CD14-positive monocyte (primary cell): ENCODE measurements around the gene KISS1R. TPM values are rescaled to one million over a fixed set of nuclear protein-coding genes. Genes with fewer than 3 reads are reported as not detected.

ENCODE experiments used
- DNase-seq, 3 donors: peaks; one replicate each; pipeline ENCODE4 v3.0.0-alpha.2; 2011 to 2022
- H2AFZ ChIP-seq: 2 replicates; pipeline ENCODE4 v1.6.0; 2012; ENCODE audit warnings: mild to moderate bottlenecking, low read depth, low read length, inconsistent platforms; ENCODE audit not compliant: insufficient read depth, poor library complexity, severe bottlenecking
- H3K27ac ChIP-seq, 2 donors: 1 replicate in 1 of 2; 2 replicates in 1 of 2; pipeline ENCODE4 v1.5.1; 2012 to 2013; ENCODE audit warnings: low read length in 2 of 2, control low read depth in 1 of 2, inconsistent platforms in 1 of 2, low read depth in 1 of 2, mild to moderate bottlenecking in 1 of 2
- H3K27me3 ChIP-seq, 2 donors: one replicate each; pipeline versions ENCODE4 v1.6.0 to v1.6.1; 2011 to 2013; ENCODE audit warnings: low read length in 2 of 2; ENCODE audit not compliant: control insufficient read depth in 2 of 2, insufficient read depth in 2 of 2
- H3K36me3 ChIP-seq, 2 donors: replicated peaks in 1 of 2; 1 replicate in 1 of 2; 2 replicates in 1 of 2; pipeline versions ENCODE4 v1.5.1 to v1.6.1; 2012 to 2013; ENCODE audit warnings: low read length in 2 of 2, control low read depth in 1 of 2, inconsistent platforms in 1 of 2, mild to moderate bottlenecking in 1 of 2; ENCODE audit not compliant: insufficient read depth in 2 of 2, control insufficient read depth in 1 of 2
- H3K4me1 ChIP-seq, 2 donors: 1 replicate in 1 of 2; 2 replicates in 1 of 2; pipeline versions ENCODE4 v1.5.1 to v1.6.1; 2012 to 2013; ENCODE audit warnings: low read length in 2 of 2, control low read depth in 1 of 2, inconsistent platforms in 1 of 2, mild to moderate bottlenecking in 1 of 2, moderate library complexity in 1 of 2; ENCODE audit not compliant: insufficient read depth in 2 of 2, control insufficient read depth in 1 of 2
- H3K4me2 ChIP-seq: replicated peaks from 2 replicates; pipeline ENCODE3; 2012; ENCODE audit warnings: low read length, moderate library complexity, mild to moderate bottlenecking; ENCODE audit not compliant: poor library complexity, severe bottlenecking; ENCODE audit errors: extremely low read depth
- H3K4me3 ChIP-seq, 3 experiments: fragments of 200-600 bp in 1 of 3; sonication (generic) in 1 of 3; replicated peaks in 1 of 3; 1 replicate in 2 of 3; 2 replicates in 1 of 3; pipeline ENCODE4 v1.5.1; 2011 to 2013; ENCODE audit warnings: low read length in 3 of 3, mild to moderate bottlenecking in 3 of 3, control low read depth in 2 of 3, low read depth in 2 of 3, inconsistent platforms in 1 of 3, moderate library complexity in 1 of 3
- H3K79me2 ChIP-seq: 2 replicates; pipeline ENCODE4 v1.6.0; 2012; ENCODE audit warnings: mild to moderate bottlenecking, control low read depth, inconsistent platforms, low read length, moderate library complexity; ENCODE audit not compliant: insufficient read depth
- H3K9ac ChIP-seq: 2 replicates; pipeline ENCODE4 v1.6.0; 2017; ENCODE audit warnings: low read length, mild to moderate bottlenecking; ENCODE audit not compliant: insufficient read depth, poor library complexity, severe bottlenecking
- H3K9me3 ChIP-seq, 2 donors: replicated peaks in 1 of 2; 1 replicate in 1 of 2; 2 replicates in 1 of 2; pipeline versions ENCODE4 v1.5.1 to v1.6.1; 2012 to 2013; ENCODE audit warnings: low read length in 2 of 2, control low read depth in 1 of 2; ENCODE audit not compliant: control insufficient read depth in 1 of 2, insufficient read depth in 1 of 2
- H4K20me1 ChIP-seq: 2 replicates; pipeline ENCODE4 v1.6.0; 2012; ENCODE audit warnings: mild to moderate bottlenecking, low read length, control low read depth, moderate library complexity; ENCODE audit not compliant: insufficient read depth
- H3K27ac Mint-ChIP-seq, 7 donors: one replicate each; pipeline ENCODE4 v1.8.0; 2020; ENCODE audit warnings: mild to moderate bottlenecking in 7 of 7, mixed read lengths in 7 of 7, moderate library complexity in 6 of 7, inconsistent platforms in 2 of 7
- H3K27me3 Mint-ChIP-seq, 3 donors: one replicate each; pipeline ENCODE4 v1.8.0; 2021 to 2022; ENCODE audit warnings: low read depth in 3 of 3, mild to moderate bottlenecking in 3 of 3, mixed read lengths in 3 of 3, moderate library complexity in 3 of 3, inconsistent platforms in 1 of 3
- H3K36me3 Mint-ChIP-seq, 2 donors: one replicate each; pipeline ENCODE4 v1.8.0; 2020; ENCODE audit warnings: mixed read lengths in 2 of 2, inconsistent platforms in 1 of 2, mild to moderate bottlenecking in 1 of 2
- H3K4me1 Mint-ChIP-seq: one replicate; pipeline ENCODE4 v1.8.0; 2020; ENCODE audit warnings: mild to moderate bottlenecking, mixed read lengths
- H3K4me3 Mint-ChIP-seq, 2 donors: one replicate each; pipeline ENCODE4 v1.8.0; 2020; ENCODE audit warnings: mild to moderate bottlenecking in 2 of 2, mixed read lengths in 2 of 2, moderate library complexity in 1 of 2
- H3K9me3 Mint-ChIP-seq, 7 donors: one replicate each; pipeline ENCODE4 v1.8.0; 2020 to 2022; ENCODE audit warnings: mixed read lengths in 7 of 7, mild to moderate bottlenecking in 6 of 7, moderate library complexity in 6 of 7, inconsistent platforms in 2 of 7
- WGBS: methylation state at CpG from one replicate; pipeline ENCODE4 v1.1.5; 2013; ENCODE audit warnings: missing lambda C conversion rate; ENCODE audit not compliant: insufficient coverage; 5-methylcytosine and 5-hydroxymethylcytosine counted together
- intact Hi-C, 2 donors: fragments of 100-400 bp; cut with micrococcal nuclease; formaldehyde crosslinking; loops; one replicate each; pipeline versions ENCODE4 v1.15.0 to v1.15.1; 2023
- polyA plus RNA-seq, 3 donors: library from polyadenylated mRNA; depleted of rRNA in 1 of 3; unstranded in 2 of 3; stranded (reverse) in 1 of 3; fragments of 300-500 nt in 2 of 3; fragments of >200 nt in 1 of 3; fragmentation: Illumina TruSeq in 2 of 3; gene quantifications; 1 replicate in 2 of 3; 2 replicates in 1 of 3; pipeline ENCODE4 v1.2.3, GENCODE V29; 2012 to 2021
- TF ChIP-seq, protein P1 (sequence below): fragments of 200-600 bp; IDR thresholded peaks from one replicate; pipeline ENCODE4 v1.8.0; 2022; ENCODE audit warnings: antibody characterized with exemption, mild to moderate bottlenecking

The KISS1R gene
- polyA plus RNA-seq, 3 donors, result not detected

GRCh38 chr19:899336-900042 is 17.6 kb upstream of the KISS1R start:
- TF ChIP-seq, protein P1, sequence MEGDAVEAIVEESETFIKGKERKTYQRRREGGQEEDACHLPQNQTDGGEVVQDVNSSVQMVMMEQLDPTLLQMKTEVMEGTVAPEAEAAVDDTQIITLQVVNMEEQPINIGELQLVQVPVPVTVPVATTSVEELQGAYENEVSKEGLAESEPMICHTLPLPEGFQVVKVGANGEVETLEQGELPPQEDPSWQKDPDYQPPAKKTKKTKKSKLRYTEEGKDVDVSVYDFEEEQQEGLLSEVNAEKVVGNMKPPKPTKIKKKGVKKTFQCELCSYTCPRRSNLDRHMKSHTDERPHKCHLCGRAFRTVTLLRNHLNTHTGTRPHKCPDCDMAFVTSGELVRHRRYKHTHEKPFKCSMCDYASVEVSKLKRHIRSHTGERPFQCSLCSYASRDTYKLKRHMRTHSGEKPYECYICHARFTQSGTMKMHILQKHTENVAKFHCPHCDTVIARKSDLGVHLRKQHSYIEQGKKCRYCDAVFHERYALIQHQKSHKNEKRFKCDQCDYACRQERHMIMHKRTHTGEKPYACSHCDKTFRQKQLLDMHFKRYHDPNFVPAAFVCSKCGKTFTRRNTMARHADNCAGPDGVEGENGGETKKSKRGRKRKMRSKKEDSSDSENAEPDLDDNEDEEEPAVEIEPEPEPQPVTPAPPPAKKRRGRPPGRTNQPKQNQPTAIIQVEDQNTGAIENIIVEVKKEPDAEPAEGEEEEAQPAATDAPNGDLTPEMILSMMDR, result no peak
- intact Hi-C loops, result no loop called here
- H3K36me3 ChIP-seq, result peaks cover 36 to 49% of the 10 kb centered on the region in 2 donors

GRCh38 chr19:900043-900301 is 17.2 kb upstream of the KISS1R start:
- H3K9me3 Mint-ChIP-seq, result no peaks in the 10 kb centered on the region
- intact Hi-C loops, result no loop called here
- Histone ChIP-seq H3K4me3 (no peak overlapping the region), H3K4me1 (no peaks in the 10 kb centered on the region), H4K20me1 (peaks cover 81% of the 10 kb centered on the region), H3K4me2 (no peak overlapping the region), H2AFZ (no peak overlapping the region), H3K36me3 (peaks cover 36 to 49% of the 10 kb centered on the region in 2 donors), H3K9me3 (no peaks in the 10 kb centered on the region), H3K79me2 (peaks cover 17% of the 10 kb centered on the region), H3K9ac (no peak overlapping the region), H3K27ac (no peak overlapping the region), H3K27me3 (no peaks in the 10 kb centered on the region)
- H3K27me3 Mint-ChIP-seq, result peaks cover 0 to 4% (median 3%) of the 10 kb centered on the region in 3 donors
- no peak overlapping the region for H3K27ac Mint-ChIP-seq
- H3K4me1 Mint-ChIP-seq, result peaks cover 2% of the 10 kb centered on the region
- no peak for DNase-seq
- TF ChIP-seq, protein P1, result no peak
- H3K4me3 Mint-ChIP-seq, result no peak overlapping the region
- H3K36me3 Mint-ChIP-seq, result peaks cover 39 to 73% of the 10 kb centered on the region in 2 donors
- 93% methylated on average over 10 of the region's 15 CpGs for WGBS

More at GRCh38 chr19:899336-900042, 17.6 kb upstream of the KISS1R start:
- no peak for DNase-seq
- Histone ChIP-seq H4K20me1 (peaks cover 76% of the 10 kb centered on the region), H3K4me3 (no peak overlapping the region), H3K27ac (no peak overlapping the region), H3K79me2 (peaks cover 13% of the 10 kb centered on the region), H2AFZ (no peak overlapping the region), H3K4me2 (no peak overlapping the region), H3K4me1 (no peaks in the 10 kb centered on the region), H3K9ac (no peak overlapping the region), H3K9me3 (no peaks in the 10 kb centered on the region), H3K27me3 (no peaks in the 10 kb centered on the region)
- H3K4me3 Mint-ChIP-seq, result no peak overlapping the region
- H3K27me3 Mint-ChIP-seq, result peaks cover 0 to 4% (median 3%) of the 10 kb centered on the region in 3 donors
- H3K4me1 Mint-ChIP-seq, result peaks cover 2% of the 10 kb centered on the region
- H3K36me3 Mint-ChIP-seq, result peaks cover 38 to 68% of the 10 kb centered on the region in 2 donors
- 92% methylated on average over 24 of the region's 32 CpGs for WGBS
- H3K9me3 Mint-ChIP-seq, result no peaks in the 10 kb centered on the region
- H3K27ac Mint-ChIP-seq, result no peak overlapping the region
